ENCODE measurements around the gene GPC2. TPM values are rescaled to one million over a fixed set of nuclear protein-coding genes. Genes with fewer than 3 reads are reported as not detected.
"Not testable (repeated sequence)": the region's sequence is repeated elsewhere in the genome, so short reads cannot be mapped to it uniquely, and the experiment has no call there.

Gene GPC2
- total RNA-seq, 1 donor, result 0.43 TPM

DNA sequence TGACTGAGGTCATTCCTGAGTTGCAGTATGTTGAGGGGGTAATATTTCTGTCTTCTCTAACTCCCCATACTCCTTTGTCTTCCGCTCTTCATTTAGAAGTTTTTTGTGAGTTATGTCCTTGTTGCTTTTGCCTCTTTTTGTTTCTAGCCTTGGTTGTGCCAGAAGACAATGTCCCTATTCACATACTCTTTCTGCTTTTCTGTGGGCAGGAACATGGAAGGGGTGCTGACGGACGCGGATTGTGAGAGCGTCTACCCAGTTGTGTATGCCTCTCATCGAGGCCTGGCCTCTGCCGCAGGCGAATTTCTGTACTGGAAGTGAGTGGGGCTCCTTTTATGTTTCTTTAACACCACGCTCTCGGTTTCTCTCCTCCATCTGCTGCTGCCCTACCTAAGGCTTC lies 21.1 kb upstream of the GPC2 start:
- TF ChIP-seq, protein P1, sequence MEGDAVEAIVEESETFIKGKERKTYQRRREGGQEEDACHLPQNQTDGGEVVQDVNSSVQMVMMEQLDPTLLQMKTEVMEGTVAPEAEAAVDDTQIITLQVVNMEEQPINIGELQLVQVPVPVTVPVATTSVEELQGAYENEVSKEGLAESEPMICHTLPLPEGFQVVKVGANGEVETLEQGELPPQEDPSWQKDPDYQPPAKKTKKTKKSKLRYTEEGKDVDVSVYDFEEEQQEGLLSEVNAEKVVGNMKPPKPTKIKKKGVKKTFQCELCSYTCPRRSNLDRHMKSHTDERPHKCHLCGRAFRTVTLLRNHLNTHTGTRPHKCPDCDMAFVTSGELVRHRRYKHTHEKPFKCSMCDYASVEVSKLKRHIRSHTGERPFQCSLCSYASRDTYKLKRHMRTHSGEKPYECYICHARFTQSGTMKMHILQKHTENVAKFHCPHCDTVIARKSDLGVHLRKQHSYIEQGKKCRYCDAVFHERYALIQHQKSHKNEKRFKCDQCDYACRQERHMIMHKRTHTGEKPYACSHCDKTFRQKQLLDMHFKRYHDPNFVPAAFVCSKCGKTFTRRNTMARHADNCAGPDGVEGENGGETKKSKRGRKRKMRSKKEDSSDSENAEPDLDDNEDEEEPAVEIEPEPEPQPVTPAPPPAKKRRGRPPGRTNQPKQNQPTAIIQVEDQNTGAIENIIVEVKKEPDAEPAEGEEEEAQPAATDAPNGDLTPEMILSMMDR (IDR thresholded peaks at IDR 0.05; ENCODE audit: insufficient read depth, low read depth, low read length), result no peak
- no peak overlapping the region for H3K4me3 ChIP-seq (ENCODE audit: low read depth, low read length)
- no peak for DNase-seq (ENCODE audit: low read depth)

DNA sequence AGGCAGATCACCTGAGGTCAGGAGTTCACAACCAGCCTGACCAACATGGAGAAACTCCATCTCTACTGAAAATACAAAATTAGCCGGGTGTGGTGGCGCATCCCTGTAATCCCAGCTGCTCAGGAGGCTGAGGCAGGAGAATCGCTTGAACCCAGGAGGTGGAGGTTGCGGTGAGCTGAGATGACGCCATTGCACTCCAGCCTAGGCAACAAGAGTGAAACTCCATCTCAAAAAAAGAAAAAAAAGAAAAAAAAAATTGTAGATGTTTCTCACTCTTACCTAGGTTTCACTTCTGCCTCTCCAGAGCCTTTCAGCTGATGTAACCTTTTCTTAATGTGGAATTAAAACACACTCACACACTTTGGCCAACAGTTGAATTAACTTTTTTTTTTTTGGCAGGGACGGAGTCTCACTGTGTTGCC lies 18.7 kb upstream of the GPC2 start:
- H3K4me3 ChIP-seq (ENCODE audit: low read depth, low read length); DNase-seq (ENCODE audit: low read depth): not testable (repeated sequence)

DNA sequence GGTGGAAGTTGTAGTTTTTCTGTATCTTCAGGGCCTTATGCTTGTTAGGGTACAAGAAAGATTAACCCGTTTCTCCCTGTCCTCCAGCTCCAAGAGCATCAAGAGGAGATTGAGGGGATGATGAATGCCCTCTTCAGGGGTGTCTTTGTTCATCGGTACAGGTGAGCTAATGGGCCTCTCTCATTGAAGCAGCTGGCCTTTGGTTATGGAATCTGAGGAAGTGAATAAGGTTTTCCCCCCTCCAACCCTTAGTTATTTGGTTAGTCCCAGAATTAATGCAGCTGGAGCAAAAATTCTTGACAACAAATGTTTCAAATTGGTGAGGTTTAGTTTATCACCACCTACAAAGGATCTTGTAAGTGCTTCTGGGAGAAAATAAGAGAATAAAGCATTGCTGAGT lies 18.0 kb upstream of the GPC2 start:
- H3K4me3 ChIP-seq (ENCODE audit: low read depth, low read length), result no peak overlapping the region
- no peak for DNase-seq (ENCODE audit: low read depth)
- TF ChIP-seq, protein P1 (IDR thresholded peaks at IDR 0.05; ENCODE audit: insufficient read depth, low read depth, low read length), result no peak

DNA sequence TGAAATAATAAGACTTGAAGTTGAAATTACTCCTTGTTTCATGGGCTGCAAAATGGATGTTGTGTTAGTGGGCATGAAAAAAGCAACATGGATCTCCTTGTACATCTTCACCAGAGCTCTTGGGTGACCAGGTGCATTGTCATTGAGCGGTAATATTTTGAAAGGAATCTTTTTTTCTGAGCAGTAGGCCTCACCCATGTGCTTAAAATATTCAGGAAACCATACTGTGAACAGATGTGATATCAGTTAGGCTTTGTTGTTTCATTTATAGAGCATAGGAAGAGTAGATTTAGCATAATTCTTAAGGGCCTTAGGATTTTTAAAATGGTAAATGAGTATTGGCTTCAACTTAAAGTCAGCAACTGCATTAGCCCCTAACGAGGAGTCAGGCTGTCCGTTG lies 15.8 kb upstream of the GPC2 start:
- DNase-seq (ENCODE audit: low read depth), result no peak
- TF ChIP-seq, protein P1 (IDR thresholded peaks at IDR 0.05; ENCODE audit: insufficient read depth, low read depth, low read length), result no peak
- no peak overlapping the region for H3K4me3 ChIP-seq (ENCODE audit: low read depth, low read length)

DNA sequence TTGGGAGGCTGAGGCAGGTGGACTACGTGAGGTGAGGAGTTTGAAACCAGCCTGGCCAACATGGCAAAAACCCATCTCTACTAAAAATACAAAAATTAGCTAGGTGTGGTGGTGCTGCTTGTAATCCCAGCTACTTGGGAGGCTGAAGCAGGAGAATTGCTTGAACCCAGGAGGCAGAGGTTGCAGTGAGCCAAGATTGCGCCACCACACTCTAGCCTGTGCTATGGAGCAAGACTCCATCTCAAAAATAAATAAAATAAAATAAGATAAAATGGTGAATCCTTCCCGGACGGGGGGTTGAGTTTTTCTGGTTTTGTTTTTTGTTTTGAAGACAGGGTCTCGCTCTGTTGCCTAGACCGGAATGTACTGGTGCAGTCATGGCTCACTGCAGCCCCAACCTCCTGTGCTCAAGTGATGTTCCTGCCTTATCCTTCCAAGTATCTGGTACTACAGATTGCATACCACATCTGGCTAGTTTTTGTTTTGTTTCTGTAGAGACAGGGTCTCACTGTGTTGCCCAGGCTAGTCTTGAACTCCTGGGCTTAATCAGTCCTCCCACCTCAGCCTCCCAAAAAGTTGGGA lies 15.2 kb upstream of the GPC2 start:
- H3K4me3 ChIP-seq (ENCODE audit: low read depth, low read length); DNase-seq (ENCODE audit: low read depth): not testable (repeated sequence)

DNA sequence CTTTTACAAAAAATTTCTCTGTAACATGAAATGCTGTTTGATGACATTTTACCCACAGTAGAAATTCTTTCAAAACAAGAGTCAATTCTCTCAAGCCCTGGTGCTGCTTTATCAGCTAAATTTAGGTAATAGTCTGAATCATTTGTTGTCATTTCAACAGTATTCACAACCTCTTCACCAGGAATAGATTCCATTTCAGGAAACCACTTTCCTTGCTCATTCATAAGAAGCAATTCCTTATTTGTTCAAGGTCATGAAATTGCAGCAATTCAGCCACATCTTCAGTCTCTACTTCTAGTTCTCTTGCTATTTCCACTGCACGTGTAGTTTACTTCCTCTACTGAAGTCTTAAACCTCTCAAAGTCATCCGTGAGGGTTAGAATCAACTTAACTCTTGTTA lies 14.6 kb upstream of the GPC2 start:
- H3K4me3 ChIP-seq (ENCODE audit: low read depth, low read length), result no peak overlapping the region
- peak; percentile 36 for DNase-seq (ENCODE audit: low read depth)
- TF ChIP-seq, protein P1 (IDR thresholded peaks at IDR 0.05; ENCODE audit: insufficient read depth, low read depth, low read length), result no peak

DNA sequence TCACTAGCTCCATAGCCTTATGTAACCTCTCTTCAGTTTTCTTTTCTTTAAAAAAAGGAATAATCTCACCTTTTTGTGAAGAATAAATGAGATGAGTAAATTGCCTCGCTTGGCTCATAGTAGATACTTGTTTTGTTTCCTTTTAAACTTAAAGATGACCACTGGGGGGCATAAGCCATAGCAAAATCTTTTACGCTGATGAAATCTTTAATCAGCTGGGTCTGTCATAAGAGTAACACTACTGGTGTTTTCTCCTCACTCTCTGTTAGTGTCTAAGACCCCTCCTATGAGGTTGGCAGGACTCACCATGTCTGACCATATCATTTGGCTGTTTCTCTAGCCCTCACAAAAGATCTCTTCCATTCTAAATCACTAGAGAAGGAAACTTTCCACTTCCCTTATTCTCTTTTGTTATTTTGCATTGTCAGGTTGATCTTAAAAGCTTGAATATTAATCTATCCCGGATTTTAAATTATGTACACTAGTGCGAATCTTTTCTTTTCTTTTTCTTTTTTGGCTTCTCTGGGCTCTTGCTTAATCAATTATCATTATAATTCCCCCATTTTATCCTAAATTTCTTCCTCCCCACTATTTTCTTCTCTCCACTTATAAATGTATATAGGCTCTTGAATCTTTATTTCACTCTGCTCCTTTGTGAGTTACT lies 13.0 kb upstream of the GPC2 start:
- DNase-seq (ENCODE audit: low read depth), result peak; percentile 65
- TF ChIP-seq, protein P1 (IDR thresholded peaks at IDR 0.05; ENCODE audit: insufficient read depth, low read depth, low read length), result peak; percentile 47
- H3K4me3 ChIP-seq (ENCODE audit: low read depth, low read length), result no peak overlapping the region

DNA sequence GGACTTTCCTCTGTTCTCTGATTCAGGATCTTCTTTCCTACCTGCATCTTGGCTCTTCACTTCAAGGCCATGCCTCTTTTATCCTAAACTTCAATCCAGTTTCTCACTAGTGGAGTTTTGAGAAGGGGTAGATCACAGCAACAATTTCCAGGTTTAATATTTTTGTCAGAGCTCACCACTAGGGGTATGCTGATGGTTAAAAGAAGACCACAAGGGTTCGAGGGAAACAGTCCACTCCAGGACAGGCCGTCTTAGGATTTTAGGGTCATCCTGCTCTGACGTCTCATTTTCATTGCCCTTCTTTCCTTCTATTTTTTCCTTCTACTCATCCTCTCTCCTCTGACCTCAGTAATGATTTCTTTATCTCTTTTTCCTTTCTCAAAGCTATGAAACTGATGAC lies 11.9 kb upstream of the GPC2 start:
- no peak for DNase-seq (ENCODE audit: low read depth)
- TF ChIP-seq, protein P1 (IDR thresholded peaks at IDR 0.05; ENCODE audit: insufficient read depth, low read depth, low read length), result peak; percentile 18
- no peak overlapping the region for H3K4me3 ChIP-seq (ENCODE audit: low read depth, low read length)

Data from fibroblast of villous mesenchyme (primary cell).